MG63 (cell line): ENCODE measurements around the gene KSR2. TPM values are rescaled to one million over a fixed set of nuclear protein-coding genes. Genes with fewer than 3 reads are reported as not detected.

Experiments
- DNase-seq: peaks from one replicate; pipeline ENCODE4 v3.0.0-alpha.2; 2020
- H3K27me3 ChIP-seq: fragments of 250-450 bp; sonication (Bioruptor Pico); 2 replicates; pipeline ENCODE4 v1.5.1; 2020; ENCODE audit warnings: mild to moderate bottlenecking, moderate library complexity
- H3K36me3 ChIP-seq: fragments of 250-450 bp; sonication (Bioruptor Pico); 2 replicates; pipeline ENCODE4 v1.5.1; 2020; ENCODE audit warnings: mild to moderate bottlenecking, moderate library complexity
- H3K4me3 ChIP-seq: fragments of 250-450 bp; sonication (Bioruptor Pico); 2 replicates; pipeline ENCODE4 v1.5.1; 2020; ENCODE audit warnings: mild to moderate bottlenecking, moderate library complexity
- H3K9me3 ChIP-seq: fragments of 250-450 bp; sonication (Bioruptor Pico); 2 replicates; pipeline ENCODE4 v1.5.1; 2020; ENCODE audit warnings: mild to moderate bottlenecking, moderate library complexity
- total RNA-seq: library from RNA; depleted of rRNA; stranded (reverse); fragments of >200 nt; shearing (Covaris generic); gene quantifications from 2 replicates; pipeline ENCODE4 v1.2.3, GENCODE V29; 2014; ENCODE audit warnings: low replicate concordance

KSR2 gene
- total RNA-seq, 1 experiment from 2014 or later, result not detected

- no peak for DNase-seq
- Histone ChIP-seq H3K4me3 (no peak overlapping the region), H3K27me3 (no peaks in the 10 kb centered on the region), H3K36me3 (no peaks in the 10 kb centered on the region), H3K9me3 (no peaks in the 10 kb centered on the region)
These were observed 385.7 kb downstream of the KSR2 start for GRCh38 chr12:117583092-117583491.

GRCh38 chr12:117582135-117582784, 386.5 kb downstream of the KSR2 start:
- no peak overlapping the region for H3K4me3 ChIP-seq
- no peak for DNase-seq
- H3K27me3 ChIP-seq, result no peaks in the 10 kb centered on the region
- H3K36me3 ChIP-seq, result no peaks in the 10 kb centered on the region
- no peaks in the 10 kb centered on the region for H3K9me3 ChIP-seq

- Histone ChIP-seq H3K36me3 (no peaks in the 10 kb centered on the region), H3K4me3 (no peak overlapping the region), H3K9me3 (no peaks in the 10 kb centered on the region), H3K27me3 (no peaks in the 10 kb centered on the region)
- peak; percentile 70 for DNase-seq
These were observed 388.1 kb downstream of the KSR2 start for GRCh38 chr12:117580718-117581062.

GRCh38 chr12:117580015-117580717, 388.6 kb downstream of the KSR2 start:
- Histone ChIP-seq H3K9me3 (no peaks in the 10 kb centered on the region), H3K36me3 (no peaks in the 10 kb centered on the region), H3K4me3 (no peak overlapping the region), H3K27me3 (no peaks in the 10 kb centered on the region)
- DNase-seq, result no peak

GRCh38 chr12:117577122-117577657, 391.6 kb downstream of the KSR2 start:
- Histone ChIP-seq H3K9me3 (no peaks in the 10 kb centered on the region), H3K36me3 (no peaks in the 10 kb centered on the region), H3K27me3 (no peaks in the 10 kb centered on the region), H3K4me3 (no peak overlapping the region)
- DNase-seq, result no peak

- no peaks in the 10 kb centered on the region for H3K27me3 ChIP-seq
- H3K9me3 ChIP-seq, result no peaks in the 10 kb centered on the region
- no peak for DNase-seq
- no peaks in the 10 kb centered on the region for H3K36me3 ChIP-seq
- no peak overlapping the region for H3K4me3 ChIP-seq
These were observed 392.7 kb downstream of the KSR2 start for GRCh38 chr12:117576053-117576452.

GRCh38 chr12:117574655-117575054, 394.1 kb downstream of the KSR2 start:
- H3K36me3 ChIP-seq, result no peaks in the 10 kb centered on the region
- no peak overlapping the region for H3K4me3 ChIP-seq

GRCh38 chr12:117572755-117573154, 396.0 kb downstream of the KSR2 start:
- Histone ChIP-seq H3K36me3 (no peaks in the 10 kb centered on the region), H3K4me3 (no peak overlapping the region), H3K27me3 (no peaks in the 10 kb centered on the region), H3K9me3 (no peaks in the 10 kb centered on the region)
- DNase-seq, result no peak

More at GRCh38 chr12:117574655-117575054, 394.1 kb downstream of the KSR2 start:
- Histone ChIP-seq H3K27me3 (no peaks in the 10 kb centered on the region), H3K9me3 (no peaks in the 10 kb centered on the region)
- DNase-seq, result no peak

GRCh38 chr12:117571321-117571720, 397.5 kb downstream of the KSR2 start:
- Histone ChIP-seq H3K36me3 (no peaks in the 10 kb centered on the region), H3K4me3 (no peak overlapping the region), H3K27me3 (no peaks in the 10 kb centered on the region), H3K9me3 (no peaks in the 10 kb centered on the region)
- DNase-seq, result no peak

GRCh38 chr12:117570608-117571007, 398.2 kb downstream of the KSR2 start:
- Histone ChIP-seq H3K27me3 (no peaks in the 10 kb centered on the region), H3K4me3 (no peak overlapping the region), H3K9me3 (no peaks in the 10 kb centered on the region), H3K36me3 (no peaks in the 10 kb centered on the region)
- DNase-seq, result no peak

- no peak for DNase-seq
- H3K27me3 ChIP-seq, result no peaks in the 10 kb centered on the region
- no peak overlapping the region for H3K4me3 ChIP-seq
- no peaks in the 10 kb centered on the region for H3K9me3 ChIP-seq
- no peaks in the 10 kb centered on the region for H3K36me3 ChIP-seq
These were observed 401.1 kb downstream of the KSR2 start for GRCh38 chr12:117567644-117568216.

- H3K36me3 ChIP-seq, result no peaks in the 10 kb centered on the region
- no peaks in the 10 kb centered on the region for H3K27me3 ChIP-seq
- H3K4me3 ChIP-seq, result no peak overlapping the region
- H3K9me3 ChIP-seq, result no peaks in the 10 kb centered on the region
- DNase-seq, result no peak
These were observed 403.9 kb downstream of the KSR2 start for GRCh38 chr12:117564881-117565280.

GRCh38 chr12:117563706-117564105, 405.1 kb downstream of the KSR2 start:
- no peak overlapping the region for H3K4me3 ChIP-seq
- no peaks in the 10 kb centered on the region for H3K9me3 ChIP-seq
- no peaks in the 10 kb centered on the region for H3K36me3 ChIP-seq
- no peak for DNase-seq
- no peaks in the 10 kb centered on the region for H3K27me3 ChIP-seq

- H3K27me3 ChIP-seq, result no peaks in the 10 kb centered on the region
- H3K4me3 ChIP-seq, result no peak overlapping the region
- no peak for DNase-seq
- no peaks in the 10 kb centered on the region for H3K36me3 ChIP-seq
- H3K9me3 ChIP-seq, result no peaks in the 10 kb centered on the region
These were observed 405.8 kb downstream of the KSR2 start for GRCh38 chr12:117563007-117563406.

GRCh38 chr12:117561990-117562389, 406.8 kb downstream of the KSR2 start:
- Histone ChIP-seq H3K36me3 (no peaks in the 10 kb centered on the region), H3K4me3 (no peak overlapping the region)
- no peak for DNase-seq

GRCh38 chr12:117559978-117560377, 408.8 kb downstream of the KSR2 start:
- no peak for DNase-seq
- Histone ChIP-seq H3K9me3 (no peaks in the 10 kb centered on the region), H3K4me3 (no peak overlapping the region), H3K27me3 (no peaks in the 10 kb centered on the region), H3K36me3 (no peaks in the 10 kb centered on the region)

More at GRCh38 chr12:117561990-117562389, 406.8 kb downstream of the KSR2 start:
- Histone ChIP-seq H3K9me3 (no peaks in the 10 kb centered on the region), H3K27me3 (no peaks in the 10 kb centered on the region)

- H3K36me3 ChIP-seq, result no peaks in the 10 kb centered on the region
- DNase-seq, result no peak
- no peaks in the 10 kb centered on the region for H3K9me3 ChIP-seq
- H3K4me3 ChIP-seq, result no peak overlapping the region
- no peaks in the 10 kb centered on the region for H3K27me3 ChIP-seq
These were observed 412.9 kb downstream of the KSR2 start for GRCh38 chr12:117555889-117556288.

- no peak for DNase-seq
- H3K27me3 ChIP-seq, result no peaks in the 10 kb centered on the region
- H3K36me3 ChIP-seq, result no peaks in the 10 kb centered on the region
- no peak overlapping the region for H3K4me3 ChIP-seq
- no peaks in the 10 kb centered on the region for H3K9me3 ChIP-seq
These were observed 415.8 kb downstream of the KSR2 start for GRCh38 chr12:117552971-117553370.
